ENCODE data around the gene ACO1. TPM values are rescaled to one million over a fixed set of nuclear protein-coding genes. Genes with fewer than 3 reads are reported as not detected.

Gene ACO1
- total RNA-seq, 3 donors from 2014 or later = 44.2 to 169 (median 47.1) TPM

DNA sequence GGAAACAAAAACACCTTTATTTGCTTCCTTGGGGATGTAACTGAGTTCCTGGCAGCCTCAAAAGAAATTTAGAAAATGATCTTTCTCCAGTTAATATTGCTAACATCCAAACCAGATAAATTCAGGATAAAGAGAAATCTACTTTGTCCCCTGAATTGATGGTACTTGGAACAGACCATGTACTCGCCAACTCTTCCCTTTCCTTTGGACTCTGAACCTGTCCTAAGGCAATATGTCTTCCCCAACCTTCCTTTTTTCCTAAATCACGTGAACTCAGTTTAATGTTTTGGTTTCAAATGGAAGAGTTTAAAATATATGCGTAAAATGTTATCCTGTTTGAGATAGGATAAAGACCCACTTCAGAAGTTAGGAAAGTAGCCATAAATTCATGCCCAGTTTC, 28.0 kb downstream of the ACO1 start:
- H3K4me3 ChIP-seq = no peak overlapping the region
- intact Hi-C loops (cut with DNase I; ENCODE audit: low total_unique reads) = no loop called here
- DNase-seq (ENCODE audit: low spot score in 2 of 2) = no peak
- H3K9me3 ChIP-seq = no peaks in the 10 kb centered on the region
- H3K27me3 ChIP-seq = no peaks in the 10 kb centered on the region
- no peak overlapping the region for H3K27ac ChIP-seq
- TF ChIP-seq POLR2AphosphoS5 (IDR thresholded peaks at IDR 0.05) (no peak), POLR2A (IDR thresholded peaks at IDR 0.05) (no peak)
- TF ChIP-seq, protein P1, sequence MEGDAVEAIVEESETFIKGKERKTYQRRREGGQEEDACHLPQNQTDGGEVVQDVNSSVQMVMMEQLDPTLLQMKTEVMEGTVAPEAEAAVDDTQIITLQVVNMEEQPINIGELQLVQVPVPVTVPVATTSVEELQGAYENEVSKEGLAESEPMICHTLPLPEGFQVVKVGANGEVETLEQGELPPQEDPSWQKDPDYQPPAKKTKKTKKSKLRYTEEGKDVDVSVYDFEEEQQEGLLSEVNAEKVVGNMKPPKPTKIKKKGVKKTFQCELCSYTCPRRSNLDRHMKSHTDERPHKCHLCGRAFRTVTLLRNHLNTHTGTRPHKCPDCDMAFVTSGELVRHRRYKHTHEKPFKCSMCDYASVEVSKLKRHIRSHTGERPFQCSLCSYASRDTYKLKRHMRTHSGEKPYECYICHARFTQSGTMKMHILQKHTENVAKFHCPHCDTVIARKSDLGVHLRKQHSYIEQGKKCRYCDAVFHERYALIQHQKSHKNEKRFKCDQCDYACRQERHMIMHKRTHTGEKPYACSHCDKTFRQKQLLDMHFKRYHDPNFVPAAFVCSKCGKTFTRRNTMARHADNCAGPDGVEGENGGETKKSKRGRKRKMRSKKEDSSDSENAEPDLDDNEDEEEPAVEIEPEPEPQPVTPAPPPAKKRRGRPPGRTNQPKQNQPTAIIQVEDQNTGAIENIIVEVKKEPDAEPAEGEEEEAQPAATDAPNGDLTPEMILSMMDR (IDR thresholded peaks at IDR 0.05) = no peak
- no peaks in the 10 kb centered on the region for H3K4me1 ChIP-seq
- H3K36me3 ChIP-seq = peaks cover 13% of the 10 kb centered on the region

DNA sequence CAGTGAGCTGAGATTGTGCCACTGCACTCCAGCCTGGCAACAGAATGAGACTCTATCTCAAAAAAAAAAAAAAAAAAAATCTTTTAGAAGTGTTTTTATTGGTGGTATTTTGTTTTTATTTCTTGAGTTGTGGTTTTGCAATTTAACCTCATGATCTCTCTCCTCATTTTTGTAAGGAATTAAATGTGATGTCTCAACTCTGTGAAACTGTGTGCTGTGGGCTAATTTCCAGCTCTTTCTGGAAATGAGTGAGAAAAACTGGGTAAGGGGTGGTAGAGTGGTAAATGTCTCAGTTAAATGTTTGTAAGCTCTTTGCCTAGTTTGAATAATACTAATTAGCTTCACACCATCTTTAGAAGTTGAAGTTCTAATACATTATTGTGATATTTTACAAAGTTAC, 29.0 kb downstream of the ACO1 start:
- no peaks in the 10 kb centered on the region for H3K27me3 ChIP-seq
- TF ChIP-seq POLR2AphosphoS5 (IDR thresholded peaks at IDR 0.05) (no peak), POLR2A (IDR thresholded peaks at IDR 0.05) (no peak)
- TF ChIP-seq, protein P1 (IDR thresholded peaks at IDR 0.05) = no peak
- intact Hi-C loops (cut with DNase I; ENCODE audit: low total_unique reads) = no loop called here
- no peaks in the 10 kb centered on the region for H3K9me3 ChIP-seq
- H3K27ac ChIP-seq = peak overlapping the region in 1 of 2 donors; percentile 13
- DNase-seq (ENCODE audit: low spot score in 2 of 2) = no peak
- no peaks in the 10 kb centered on the region for H3K4me1 ChIP-seq
- no peak overlapping the region for H3K4me3 ChIP-seq
- peaks cover 4% of the 10 kb centered on the region for H3K36me3 ChIP-seq

DNA sequence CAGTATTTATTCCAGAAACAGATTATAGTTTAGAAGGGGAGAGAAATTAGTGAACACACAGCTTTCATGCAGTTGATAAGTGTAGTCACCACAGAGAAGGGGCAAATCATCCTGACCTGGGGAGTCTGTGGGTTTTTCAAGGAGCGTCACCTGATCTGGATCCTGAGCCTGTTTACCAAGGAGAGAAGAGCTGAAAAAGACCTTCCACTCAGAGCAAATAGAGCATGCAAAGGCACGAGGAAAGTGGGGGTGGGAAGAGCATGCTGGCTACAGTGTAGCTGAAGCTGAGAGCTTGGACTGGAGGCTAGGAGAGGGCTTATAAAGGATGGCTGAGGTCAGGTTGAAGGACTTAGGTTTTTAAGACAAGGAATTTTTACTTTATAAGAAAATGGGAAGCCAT, 30.4 kb downstream of the ACO1 start:
- intact Hi-C loops (cut with DNase I; ENCODE audit: low total_unique reads) = loop anchor here (5.0 kb wide), 1 partner anchor 208 kb away; no protein-coding TSS in a partner anchor
- DNase-seq (ENCODE audit: low spot score in 2 of 2) = no peak
- no peak overlapping the region for H3K4me3 ChIP-seq
- H3K27ac ChIP-seq = no peak overlapping the region
- H3K27me3 ChIP-seq = no peaks in the 10 kb centered on the region
- H3K36me3 ChIP-seq = no peaks in the 10 kb centered on the region
- no peaks in the 10 kb centered on the region for H3K4me1 ChIP-seq
- TF ChIP-seq POLR2AphosphoS5 (IDR thresholded peaks at IDR 0.05) (no peak), POLR2A (IDR thresholded peaks at IDR 0.05) (no peak)
- TF ChIP-seq, protein P1 (IDR thresholded peaks at IDR 0.05) = no peak
- no peaks in the 10 kb centered on the region for H3K9me3 ChIP-seq

DNA sequence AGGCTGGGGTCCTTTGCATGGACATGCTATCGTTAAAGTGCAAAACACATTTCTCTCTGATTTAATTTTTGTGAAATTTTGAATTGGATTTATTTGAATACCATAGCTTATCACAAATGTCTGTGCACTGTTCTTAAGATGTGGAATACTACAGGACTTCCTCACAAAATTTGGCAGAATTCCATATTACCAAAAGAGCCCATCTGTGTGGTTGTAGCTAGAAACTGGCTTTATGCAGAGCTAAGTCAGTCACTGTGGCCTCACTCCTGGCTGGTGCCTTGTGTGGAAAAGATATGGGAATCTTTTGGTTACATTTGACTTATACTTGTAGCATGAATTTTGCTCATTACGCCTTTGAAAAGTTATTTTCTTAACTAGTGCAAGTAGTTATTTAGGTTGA, 35.5 kb downstream of the ACO1 start:
- H3K4me3 ChIP-seq = no peak overlapping the region
- H3K27me3 ChIP-seq = no peaks in the 10 kb centered on the region
- H3K36me3 ChIP-seq = no peaks in the 10 kb centered on the region
- intact Hi-C loops (cut with DNase I; ENCODE audit: low total_unique reads) = loop anchor here (5.0 kb wide), 1 partner anchor 213 kb away; no protein-coding TSS in a partner anchor
- H3K9me3 ChIP-seq = no peaks in the 10 kb centered on the region
- no peak overlapping the region for H3K27ac ChIP-seq
- TF ChIP-seq POLR2AphosphoS5 (IDR thresholded peaks at IDR 0.05) (no peak), POLR2A (IDR thresholded peaks at IDR 0.05) (no peak)
- TF ChIP-seq, protein P1 (IDR thresholded peaks at IDR 0.05) = no peak
- no peaks in the 10 kb centered on the region for H3K4me1 ChIP-seq
- DNase-seq (ENCODE audit: low spot score in 2 of 2) = no peak

DNA sequence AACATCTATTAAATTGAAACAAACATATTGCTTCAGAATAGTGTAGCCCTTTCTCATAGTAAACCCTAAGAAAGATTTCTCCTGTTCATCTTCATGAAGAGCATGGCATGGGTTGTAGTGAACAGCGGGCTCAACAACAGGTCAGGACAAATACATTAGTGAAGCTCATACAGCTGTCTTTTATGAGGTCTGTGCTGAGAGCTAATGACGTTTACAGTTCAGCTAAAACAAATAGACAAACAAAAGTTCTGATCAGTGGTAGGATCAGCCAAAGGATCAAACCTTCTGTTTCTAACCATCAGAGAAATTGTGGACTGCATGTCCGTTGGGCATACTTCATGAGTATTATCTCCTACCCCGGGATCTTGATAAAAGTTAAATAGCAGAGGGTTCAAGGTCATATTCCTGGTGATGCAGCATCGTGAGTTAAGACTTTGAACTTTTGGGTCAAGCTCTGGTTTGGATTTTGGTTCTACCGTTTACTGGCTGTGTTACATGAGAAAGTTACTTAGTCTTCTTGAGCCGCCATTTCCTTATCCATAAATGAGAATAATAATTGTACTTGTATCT, 37.9 kb downstream of the ACO1 start:
- H3K27me3 ChIP-seq = no peaks in the 10 kb centered on the region
- H3K9me3 ChIP-seq = no peaks in the 10 kb centered on the region
- TF ChIP-seq POLR2A (IDR thresholded peaks at IDR 0.05) (no peak), POLR2AphosphoS5 (IDR thresholded peaks at IDR 0.05) (no peak)
- TF ChIP-seq, protein P1 (IDR thresholded peaks at IDR 0.05) = no peak
- H3K27ac ChIP-seq = no peak overlapping the region
- intact Hi-C loops (cut with DNase I; ENCODE audit: low total_unique reads) = no loop called here
- no peak overlapping the region for H3K4me3 ChIP-seq
- no peak for DNase-seq (ENCODE audit: low spot score in 2 of 2)
- no peaks in the 10 kb centered on the region for H3K4me1 ChIP-seq
- H3K36me3 ChIP-seq = no peaks in the 10 kb centered on the region
